ENCODE results near the gene IL36RN. TPM values are rescaled to one million over a fixed set of nuclear protein-coding genes. Genes with fewer than 3 reads are reported as not detected.

IL36RN gene
- total RNA-seq, 4 donors from 2014 or later = not detected

- intact Hi-C loops (cut with DNase I; ENCODE audit: low total_unique reads) = no loop called here
- Histone ChIP-seq H3K27ac (no peak overlapping the region), H3K4me3 (no peak overlapping the region), H3K4me1 (no peaks in the 10 kb centered on the region), H3K27me3 (no peaks in the 10 kb centered on the region), H3K36me3 (no peaks in the 10 kb centered on the region), H3K9me3 (no peaks in the 10 kb centered on the region)
- ATAC-seq (no peak), DNase-seq (no peak)
- in situ Hi-C loops (cut with MboI; ENCODE audit: low sequenced_read_pairs in 4 of 4) = no loop called here
- TF ChIP-seq CTCF (IDR thresholded peaks at IDR 0.05 in 4 of 5, conservative IDR thresholded peaks at IDR 0.05 in 1 of 5) (no peak), POLR2A (IDR thresholded peaks at IDR 0.05) (no peak)
Measured at GRCh38 chr2:113050921-113051895, 7.8 kb upstream of the IL36RN start.

GRCh38 chr2:113052396-113052917 lies 6.5 kb upstream of the IL36RN start, which contains the start of gene IL36B:
IL36B (minus strand) TSS chr2:113052867.
- H3K36me3 ChIP-seq = no peaks in the 10 kb centered on the region
- in situ Hi-C loops (cut with MboI; ENCODE audit: low sequenced_read_pairs in 4 of 4) = no loop called here
- intact Hi-C loops (cut with DNase I; ENCODE audit: low total_unique reads) = no loop called here
- H3K27me3 ChIP-seq = no peaks in the 10 kb centered on the region
- ATAC-seq (no peak), DNase-seq (no peak)
- H3K4me1 ChIP-seq = no peaks in the 10 kb centered on the region
- H3K27ac ChIP-seq = no peak within 1 kb of the TSS
- H3K9me3 ChIP-seq = no peaks in the 10 kb centered on the region
- H3K4me3 ChIP-seq = no peak within 1 kb of the TSS
- TF ChIP-seq CTCF (IDR thresholded peaks at IDR 0.05 in 4 of 5, conservative IDR thresholded peaks at IDR 0.05 in 1 of 5) (no peak), POLR2A (IDR thresholded peaks at IDR 0.05) (no peak)

- Histone ChIP-seq H3K4me3 (no peak overlapping the region), H3K27me3 (no peaks in the 10 kb centered on the region), H3K4me1 (no peaks in the 10 kb centered on the region), H3K27ac (no peak overlapping the region), H3K36me3 (no peaks in the 10 kb centered on the region), H3K9me3 (no peaks in the 10 kb centered on the region)
- DNase-seq (no peak), ATAC-seq (no peak)
- in situ Hi-C loops (cut with MboI; ENCODE audit: low sequenced_read_pairs in 4 of 4) (no loop called here), intact Hi-C loops (cut with DNase I; ENCODE audit: low total_unique reads) (no loop called here)
- TF ChIP-seq POLR2A (IDR thresholded peaks at IDR 0.05) = no peak
Measured at GRCh38 chr2:113053666-113054065, 5.3 kb upstream of the IL36RN start.

GRCh38 chr2:113054066-113054465 lies 4.9 kb upstream of the IL36RN start:
- in situ Hi-C loops (cut with MboI; ENCODE audit: low sequenced_read_pairs in 4 of 4) = no loop called here
- H3K4me3 ChIP-seq = no peak overlapping the region
- TF ChIP-seq CTCF (IDR thresholded peaks at IDR 0.05 in 4 of 5, conservative IDR thresholded peaks at IDR 0.05 in 1 of 5) (no peak), POLR2A (IDR thresholded peaks at IDR 0.05) (no peak)

GRCh38 chr2:113056521-113056920 lies 2.5 kb upstream of the IL36RN start:
- no peaks in the 10 kb centered on the region for H3K27me3 ChIP-seq
- in situ Hi-C loops (cut with MboI; ENCODE audit: low sequenced_read_pairs in 4 of 4) (no loop called here), intact Hi-C loops (cut with DNase I; ENCODE audit: low total_unique reads) (no loop called here)
- no peak for DNase-seq
- ATAC-seq = no peak
- no peak overlapping the region for H3K27ac ChIP-seq
- no peaks in the 10 kb centered on the region for H3K4me1 ChIP-seq
- no peak overlapping the region for H3K4me3 ChIP-seq
- TF ChIP-seq CTCF (IDR thresholded peaks at IDR 0.05 in 4 of 5, conservative IDR thresholded peaks at IDR 0.05 in 1 of 5) (no peak), POLR2A (IDR thresholded peaks at IDR 0.05) (no peak)
- H3K9me3 ChIP-seq = no peaks in the 10 kb centered on the region
- no peaks in the 10 kb centered on the region for H3K36me3 ChIP-seq

More at GRCh38 chr2:113054066-113054465, 4.9 kb upstream of the IL36RN start:
- no peak for DNase-seq
- no peak for ATAC-seq
- no peaks in the 10 kb centered on the region for H3K4me1 ChIP-seq
- H3K36me3 ChIP-seq = no peaks in the 10 kb centered on the region
- intact Hi-C loops (cut with DNase I; ENCODE audit: low total_unique reads) = no loop called here
- H3K27me3 ChIP-seq = no peaks in the 10 kb centered on the region
- H3K9me3 ChIP-seq = no peaks in the 10 kb centered on the region
- H3K27ac ChIP-seq = no peak overlapping the region

Data from gastrocnemius medialis (tissue), 4 donors.